ENCODE data around the gene BANP.
A peak's percentile ranks its signal among the peaks of the same experiment; 100 is the strongest.
"Not testable (repeated sequence)": the region's sequence is repeated elsewhere in the genome, so short reads cannot be mapped to it uniquely, and the experiment has no call there.

BANP gene

GRCh38 chr16:87926246-87927194, 24.7 kb upstream of the BANP start:
- DNase-seq (ENCODE audit: low read depth in 2 of 2) = peak in 1 of 2 donors; percentile 24

DNA sequence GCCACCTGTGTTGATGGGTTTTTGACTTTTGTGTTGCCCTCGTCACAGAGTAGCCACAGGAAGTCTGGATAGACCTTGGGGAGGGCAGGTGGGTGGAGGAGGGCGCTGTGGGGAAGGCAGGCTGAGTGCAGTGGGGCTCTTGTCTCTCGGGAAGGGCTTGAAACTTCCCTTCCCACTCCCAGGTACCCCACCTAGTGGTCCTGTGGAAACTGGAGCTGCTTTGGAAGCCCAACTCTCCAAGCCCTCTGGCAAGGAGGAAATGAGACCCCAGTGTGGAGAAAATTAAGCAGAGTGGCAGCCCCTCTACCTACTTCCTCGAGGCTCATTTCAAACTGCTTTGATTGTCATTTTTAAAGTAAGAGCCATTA, 24.1 kb upstream of the BANP start:
- DNase-seq (ENCODE audit: low read depth in 2 of 2) = no peak

- no peak for DNase-seq (ENCODE audit: low read depth in 2 of 2)
These were observed 21.2 kb upstream of the BANP start for GRCh38 chr16:87929986-87930385.

DNA sequence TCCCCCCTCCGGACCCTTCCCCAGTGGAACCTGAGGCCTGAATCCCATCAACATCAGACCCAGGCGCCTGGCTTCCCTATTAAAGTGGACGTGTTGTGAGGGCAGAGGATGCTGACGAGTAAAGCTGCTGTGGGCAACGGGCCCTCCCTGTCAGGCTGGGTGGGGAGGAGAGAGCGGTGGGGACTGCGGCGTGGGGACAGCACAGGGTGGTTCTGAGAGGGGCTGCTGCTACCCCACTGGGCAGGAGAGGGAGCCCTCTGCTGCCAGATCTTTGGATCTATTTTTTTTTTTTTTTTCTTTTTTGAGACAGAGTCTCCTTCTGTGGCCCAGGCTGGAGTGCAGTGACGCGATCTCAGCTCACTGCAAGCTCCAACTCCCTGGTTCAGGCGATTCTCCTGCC, 20.8 kb upstream of the BANP start:
- no peak for DNase-seq (ENCODE audit: low read depth in 2 of 2)

GRCh38 chr16:87931504-87931903, 19.7 kb upstream of the BANP start:
- DNase-seq (ENCODE audit: low read depth in 2 of 2) = no peak

DNA sequence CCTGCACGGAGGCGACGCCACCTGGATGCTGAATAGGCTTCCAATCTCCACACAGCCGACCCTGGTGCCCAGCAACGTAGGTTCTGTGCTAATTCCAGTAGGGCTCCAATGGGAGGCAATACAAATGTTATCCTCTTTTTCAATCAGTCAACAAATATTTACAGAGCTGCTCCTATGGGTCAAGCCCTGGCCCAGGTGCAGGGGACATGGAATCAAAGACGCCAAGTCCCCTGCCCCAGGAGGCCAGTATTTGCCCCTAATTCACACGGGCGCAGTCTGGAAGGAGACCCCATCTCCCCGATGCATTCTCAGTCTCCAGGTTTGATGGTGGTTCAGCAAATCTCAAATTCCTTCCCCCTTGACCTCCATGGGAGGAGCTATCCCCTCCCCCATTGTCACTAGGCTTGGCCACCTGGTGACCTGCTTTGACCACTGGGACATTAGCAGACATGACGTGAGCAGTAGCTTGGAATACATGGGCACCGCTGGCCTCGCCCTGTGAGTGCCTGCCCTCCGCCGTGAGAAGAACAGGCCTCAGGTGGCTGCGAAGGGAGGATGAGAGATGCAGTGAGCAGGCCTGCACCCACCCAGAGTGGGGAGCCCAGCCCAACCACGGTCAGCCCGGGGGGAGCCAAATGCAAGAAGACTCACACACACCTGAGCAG, 18.6 kb upstream of the BANP start:
- not testable (repeated sequence) for DNase-seq (ENCODE audit: low read depth in 2 of 2)

- DNase-seq (ENCODE audit: low read depth in 2 of 2) = no peak
These were observed 18.1 kb upstream of the BANP start for GRCh38 chr16:87933140-87933495.

DNA sequence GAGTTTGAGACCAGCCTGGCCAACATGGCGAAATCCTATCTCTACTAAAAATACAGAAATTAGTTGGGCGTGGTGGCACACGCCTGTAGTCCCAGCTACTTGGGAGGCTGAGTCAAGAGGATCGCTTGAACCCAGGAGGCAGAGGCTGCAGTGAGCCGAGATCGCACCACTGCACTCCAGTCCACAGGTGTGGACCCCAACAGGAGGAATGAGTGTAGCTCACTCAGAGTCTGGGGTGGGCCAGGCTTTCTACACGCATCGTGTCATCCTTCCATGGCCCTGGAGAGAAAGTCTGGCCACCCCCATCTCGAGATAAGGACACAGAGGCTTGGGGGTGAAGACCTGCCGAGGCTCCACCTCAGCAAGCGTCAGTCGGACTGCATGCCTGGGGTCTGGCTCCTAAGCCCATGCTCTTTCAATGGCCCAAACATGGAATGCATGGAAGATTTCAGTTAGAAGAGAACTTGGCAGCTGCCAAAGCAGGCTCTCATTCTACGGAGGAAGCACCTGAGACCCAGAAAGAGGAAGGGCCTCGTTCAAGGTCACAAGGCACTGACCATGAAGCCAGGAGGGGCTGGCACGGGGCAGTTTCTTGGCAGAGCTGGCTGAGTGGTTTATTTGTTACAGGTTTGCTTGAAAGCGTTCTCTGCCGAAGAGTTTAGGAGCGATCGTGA, 16.3 kb upstream of the BANP start:
- not testable (repeated sequence) for DNase-seq (ENCODE audit: low read depth in 2 of 2)

GRCh38 chr16:87936016-87936374, 15.2 kb upstream of the BANP start:
- not testable (repeated sequence) for DNase-seq (ENCODE audit: low read depth in 2 of 2)

- no peak for DNase-seq (ENCODE audit: low read depth in 2 of 2)
These were observed 14.6 kb upstream of the BANP start, which contains the start of gene CA5A for GRCh38 chr16:87936375-87937230. TSS of gene CA5A (minus strand) at chr16:87936529. CDS start at chr16:87936450, 79 bp downstream.

GRCh38 chr16:87937231-87937542, 14.0 kb upstream of the BANP start:
- DNase-seq (ENCODE audit: low read depth in 2 of 2) = not testable (repeated sequence)

GRCh38 chr16:87938412-87938949, 12.8 kb upstream of the BANP start:
- DNase-seq (ENCODE audit: low read depth in 2 of 2) = no peak

GRCh38 chr16:87939562-87940423, 11.4 kb upstream of the BANP start:
- DNase-seq (ENCODE audit: low read depth in 2 of 2) = no peak

- no peak for DNase-seq (ENCODE audit: low read depth in 2 of 2)
These were observed 8.6 kb upstream of the BANP start for GRCh38 chr16:87942680-87943079.

GRCh38 chr16:87945351-87946042, 5.7 kb upstream of the BANP start:
- DNase-seq (ENCODE audit: low read depth in 2 of 2) = no peak

- DNase-seq (ENCODE audit: low read depth in 2 of 2) = no peak
These were observed 4.5 kb upstream of the BANP start for GRCh38 chr16:87946596-87947347.

DNA sequence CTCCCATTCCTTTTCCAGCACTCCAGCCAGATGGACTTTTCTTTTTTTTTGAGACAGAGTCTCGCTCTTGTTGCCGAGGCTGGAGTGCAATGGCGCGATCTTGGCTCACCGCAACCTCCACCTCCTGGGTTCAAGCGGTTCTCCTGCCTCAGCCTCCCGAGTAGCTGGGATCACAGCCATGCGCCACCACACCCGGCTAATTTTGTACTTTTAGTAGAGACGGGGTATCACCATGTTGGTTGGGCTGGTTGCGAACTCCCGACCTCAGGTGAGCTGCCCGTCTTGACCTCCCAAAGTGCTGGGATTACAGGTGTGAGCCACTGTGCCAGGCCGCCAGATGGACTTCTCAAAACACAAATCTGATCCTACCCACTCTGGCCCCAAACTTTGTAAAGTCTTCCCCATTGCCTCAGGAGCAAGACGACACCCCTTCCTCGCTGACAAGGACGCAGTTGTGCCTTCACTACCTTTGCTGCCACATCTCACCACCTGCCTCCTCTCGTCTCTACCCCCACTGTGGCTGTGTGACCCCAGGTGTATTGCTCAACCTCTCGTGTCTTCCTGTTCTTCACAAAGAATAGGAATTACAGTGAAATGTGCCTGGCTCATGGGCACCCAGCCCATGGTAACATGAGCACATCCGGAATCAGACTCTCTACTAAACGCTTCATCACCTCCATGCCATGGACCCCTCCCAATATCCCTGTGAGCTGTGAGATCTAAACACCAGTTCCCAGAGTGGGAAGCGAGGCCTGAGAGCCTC, 3.7 kb upstream of the BANP start:
- no peak for DNase-seq (ENCODE audit: low read depth in 2 of 2)

DNA sequence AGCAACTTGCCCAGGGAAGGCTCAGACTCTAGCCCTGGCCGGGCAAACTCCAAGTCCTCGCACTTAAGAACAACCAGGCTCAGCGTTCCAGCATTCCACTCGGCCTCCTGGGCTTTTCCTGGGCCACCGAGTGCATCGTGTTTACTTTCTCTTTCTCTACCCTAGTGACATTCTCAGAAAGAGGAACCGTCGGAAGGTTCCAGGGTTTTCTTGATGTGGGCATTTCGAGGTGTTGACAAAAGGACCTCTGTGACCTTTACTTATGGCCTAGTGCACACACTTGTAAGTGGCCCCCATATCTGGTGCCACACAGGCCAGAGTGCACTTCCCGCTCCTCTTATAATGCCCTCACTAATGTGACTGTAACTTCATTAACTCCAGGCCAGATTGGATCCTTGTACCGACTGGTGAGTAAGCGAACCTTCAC, 3.1 kb upstream of the BANP start:
- no peak for DNase-seq (ENCODE audit: low read depth in 2 of 2)

DNA sequence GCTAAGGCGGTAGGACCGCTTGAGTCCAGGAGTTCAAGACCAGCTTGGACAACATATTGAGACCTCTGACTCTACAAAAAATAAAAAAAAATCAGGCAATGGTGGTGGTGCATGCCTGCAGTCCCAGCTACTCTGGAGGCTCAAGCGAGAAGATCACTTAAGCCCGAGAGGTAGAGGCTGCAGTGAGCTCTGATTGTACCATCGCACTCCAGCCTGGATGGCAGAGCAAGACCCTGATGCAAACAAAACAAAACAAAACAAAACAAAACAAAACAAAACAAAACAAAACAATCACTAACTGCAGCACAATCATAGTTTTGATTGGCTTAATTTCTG, 2.5 kb upstream of the BANP start:
- no peak for DNase-seq (ENCODE audit: low read depth in 2 of 2)

All from stimulated activated CD4-positive, alpha-beta T cell treated with anti-CD3 and anti-CD28 coated beads, Interleukin-4, amount 100 ng/mL, for 48 hours (primary cell).